ENCODE data around the gene CPEB3. TPM values are rescaled to one million over a fixed set of nuclear protein-coding genes. Genes with fewer than 3 reads are reported as not detected.
A peak's percentile ranks its signal among the peaks of the same experiment; 100 is the strongest.

CPEB3 gene
- total RNA-seq, 4 donors from 2014 or later = 2.8 to 6.3 (median 6.2) TPM

DNA sequence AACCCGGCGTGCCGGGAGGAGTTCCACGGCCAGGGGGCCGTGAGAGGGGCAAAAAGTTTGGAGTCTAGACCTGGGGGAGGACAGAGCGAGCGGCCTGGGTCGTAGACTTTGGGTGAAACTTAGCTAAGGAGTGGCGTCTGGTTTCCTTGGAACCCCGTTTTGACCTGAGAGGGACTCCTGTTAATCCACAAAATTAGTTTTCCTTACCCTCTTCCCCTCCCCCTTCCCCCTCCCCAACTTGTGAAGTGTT lies 663 bp upstream of the CPEB3 start:
- DNase-seq (ENCODE audit: low spot score) (no peak), ATAC-seq (ENCODE audit: low FRiP score) (no peak)
- TF ChIP-seq, protein P1, sequence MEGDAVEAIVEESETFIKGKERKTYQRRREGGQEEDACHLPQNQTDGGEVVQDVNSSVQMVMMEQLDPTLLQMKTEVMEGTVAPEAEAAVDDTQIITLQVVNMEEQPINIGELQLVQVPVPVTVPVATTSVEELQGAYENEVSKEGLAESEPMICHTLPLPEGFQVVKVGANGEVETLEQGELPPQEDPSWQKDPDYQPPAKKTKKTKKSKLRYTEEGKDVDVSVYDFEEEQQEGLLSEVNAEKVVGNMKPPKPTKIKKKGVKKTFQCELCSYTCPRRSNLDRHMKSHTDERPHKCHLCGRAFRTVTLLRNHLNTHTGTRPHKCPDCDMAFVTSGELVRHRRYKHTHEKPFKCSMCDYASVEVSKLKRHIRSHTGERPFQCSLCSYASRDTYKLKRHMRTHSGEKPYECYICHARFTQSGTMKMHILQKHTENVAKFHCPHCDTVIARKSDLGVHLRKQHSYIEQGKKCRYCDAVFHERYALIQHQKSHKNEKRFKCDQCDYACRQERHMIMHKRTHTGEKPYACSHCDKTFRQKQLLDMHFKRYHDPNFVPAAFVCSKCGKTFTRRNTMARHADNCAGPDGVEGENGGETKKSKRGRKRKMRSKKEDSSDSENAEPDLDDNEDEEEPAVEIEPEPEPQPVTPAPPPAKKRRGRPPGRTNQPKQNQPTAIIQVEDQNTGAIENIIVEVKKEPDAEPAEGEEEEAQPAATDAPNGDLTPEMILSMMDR (IDR thresholded peaks at IDR 0.05) = no peak

GRCh38 chr10:92290076-92290836 lies 622 bp downstream of the CPEB3 start:
- peak; percentile 27 for DNase-seq (ENCODE audit: low spot score)
- TF ChIP-seq, protein P1 (IDR thresholded peaks at IDR 0.05) = no peak
- ATAC-seq (ENCODE audit: low FRiP score) = peak; percentile 37

DNA sequence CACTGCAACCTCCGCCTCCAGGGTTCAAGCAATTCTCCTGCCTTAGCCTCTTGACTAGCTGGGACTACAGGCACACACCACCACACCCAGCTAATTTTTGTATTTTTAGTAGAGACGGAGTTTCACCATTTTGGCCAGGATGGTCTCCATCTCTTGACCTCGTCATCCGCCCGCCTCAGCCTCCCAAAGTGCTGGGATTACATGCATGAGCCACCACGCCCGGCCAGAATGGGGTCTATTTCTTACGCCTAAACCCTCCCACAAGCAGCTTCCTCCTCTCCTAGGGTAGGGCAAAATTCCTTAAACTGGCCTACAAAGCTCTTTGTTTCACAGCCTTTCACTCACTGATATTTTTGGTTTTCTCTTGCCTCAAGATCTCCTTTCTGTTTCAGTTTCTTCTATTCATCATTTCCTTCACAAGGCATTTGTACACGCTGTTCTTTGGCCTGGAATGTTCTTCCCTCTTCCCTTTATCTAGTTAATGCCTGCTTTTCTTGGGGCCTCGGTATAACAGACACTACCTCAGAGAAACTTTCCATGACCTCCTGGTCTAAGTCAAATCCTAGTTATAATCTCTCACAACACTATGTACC lies 6.7 kb downstream of the CPEB3 start:
- TF ChIP-seq, protein P1 (IDR thresholded peaks at IDR 0.05) = no peak
- ATAC-seq (ENCODE audit: low FRiP score) (no peak), DNase-seq (ENCODE audit: low spot score) (no peak)

DNA sequence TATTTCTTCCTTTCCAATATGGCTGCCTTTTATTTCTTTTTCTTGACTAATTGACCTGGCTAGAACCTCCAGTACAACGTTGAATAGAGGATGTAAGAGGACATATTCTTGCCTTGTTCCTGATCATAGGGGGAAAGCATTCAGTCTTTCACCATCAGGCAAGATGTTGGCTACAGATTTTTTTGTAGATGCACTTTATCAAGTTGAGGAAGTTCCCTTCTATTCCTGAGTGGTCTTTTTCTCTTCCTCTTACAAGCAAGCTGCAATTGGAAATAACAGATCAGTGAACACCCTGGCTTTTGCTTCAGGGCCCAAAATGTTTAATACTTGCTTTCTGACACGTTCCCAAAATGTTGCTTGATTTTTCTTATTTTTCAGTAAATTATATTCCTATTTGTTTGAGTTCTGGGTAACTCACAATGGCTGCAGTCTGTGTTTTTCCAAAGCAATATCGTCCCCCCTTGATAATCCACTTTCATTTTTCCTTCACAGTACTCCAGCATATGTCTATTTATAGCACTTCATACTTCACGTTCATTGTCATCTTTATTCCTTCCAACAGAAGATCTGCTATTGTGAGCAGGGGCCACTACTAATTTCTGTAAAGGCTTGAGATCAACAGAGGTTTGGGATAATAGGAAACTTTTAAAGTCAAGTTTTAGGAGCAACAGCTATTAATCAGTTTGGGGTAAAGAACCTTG lies 11.7 kb downstream of the CPEB3 start:
- ATAC-seq (ENCODE audit: low FRiP score) (no peak), DNase-seq (ENCODE audit: low spot score) (no peak)
- TF ChIP-seq, protein P1 (IDR thresholded peaks at IDR 0.05) = no peak

DNA sequence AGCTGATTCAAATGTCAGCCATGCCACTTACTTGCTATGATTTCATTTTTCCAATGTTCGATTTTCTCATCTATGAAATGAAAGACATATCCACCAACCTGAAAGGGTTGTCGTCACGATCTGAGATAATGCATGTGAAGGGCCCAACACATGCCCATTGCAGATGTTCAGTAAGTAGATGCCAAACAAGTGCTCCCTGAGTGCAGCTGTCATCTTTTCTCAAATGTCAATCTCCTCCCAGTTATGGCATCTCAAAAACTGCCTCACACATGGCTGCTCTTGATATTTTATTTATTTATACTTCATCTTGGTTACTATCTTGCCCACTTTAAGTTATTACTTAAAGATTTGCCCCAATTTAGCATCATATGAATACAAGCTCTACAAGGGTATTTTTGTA lies 16.8 kb downstream of the CPEB3 start:
- ATAC-seq (ENCODE audit: low FRiP score) (no peak), DNase-seq (ENCODE audit: low spot score) (no peak)
- TF ChIP-seq, protein P1 (IDR thresholded peaks at IDR 0.05) = no peak

GRCh38 chr10:92268748-92269147 lies 22.1 kb downstream of the CPEB3 start:
- TF ChIP-seq, protein P1 (IDR thresholded peaks at IDR 0.05) = no peak
- DNase-seq (ENCODE audit: low spot score) = no peak
- no peak for ATAC-seq (ENCODE audit: low FRiP score)
